Muscle layer of duodenum (tissue), 2 donors: Measurements from ENCODE around the gene CACNB2.
A peak's percentile ranks its signal among the peaks of the same experiment; 100 is the strongest.

Experiments used
- H3K27ac ChIP-seq: one replicate; pipeline ENCODE4 v1.7.0; 2013; ENCODE audit warnings: mild to moderate bottlenecking, low read length
- H3K27me3 ChIP-seq: one replicate; pipeline ENCODE4 v1.7.0; 2013; ENCODE audit warnings: low read depth, mild to moderate bottlenecking, control low read depth, low read length
- H3K36me3 ChIP-seq, 2 donors: one replicate each; pipeline ENCODE4 v1.7.0; 2013; ENCODE audit warnings: low read length in 2 of 2, control low read depth in 1 of 2, mild to moderate bottlenecking in 1 of 2; ENCODE audit not compliant: insufficient read depth in 2 of 2, control insufficient read depth in 1 of 2
- H3K4me1 ChIP-seq, 2 donors: one replicate each; pipeline ENCODE4 v1.7.0; 2013; ENCODE audit warnings: low read length in 2 of 2, mild to moderate bottlenecking in 2 of 2, control low read depth in 1 of 2, moderate library complexity in 1 of 2; ENCODE audit not compliant: insufficient read depth in 2 of 2, control insufficient read depth in 1 of 2
- H3K4me3 ChIP-seq, 2 donors: one replicate each; pipeline ENCODE4 v1.7.0; 2013; ENCODE audit warnings: low read length in 2 of 2, low read depth in 1 of 2, mild to moderate bottlenecking in 1 of 2
- H3K9me3 ChIP-seq, 2 donors: one replicate each; pipeline ENCODE4 v1.7.0; 2013; ENCODE audit warnings: low read length in 2 of 2, control low read depth in 1 of 2, mild to moderate bottlenecking in 1 of 2; ENCODE audit not compliant: control insufficient read depth in 1 of 2
- donor health status: healthy.

Gene CACNB2

GRCh38 chr10:18323916-18324315, 183.7 kb downstream of the CACNB2 start:
- Histone ChIP-seq H3K36me3 (no peaks in the 10 kb centered on the region), H3K4me1 (no peaks in the 10 kb centered on the region), H3K4me3 (no peak overlapping the region), H3K27me3 (no peaks in the 10 kb centered on the region), H3K27ac (no peak overlapping the region), H3K9me3 (no peaks in the 10 kb centered on the region)

GRCh38 chr10:18325410-18325809, 185.2 kb downstream of the CACNB2 start:
- Histone ChIP-seq H3K4me3 (no peak overlapping the region), H3K27me3 (no peaks in the 10 kb centered on the region), H3K4me1 (no peaks in the 10 kb centered on the region), H3K36me3 (no peaks in the 10 kb centered on the region), H3K9me3 (no peaks in the 10 kb centered on the region), H3K27ac (no peak overlapping the region)

GRCh38 chr10:18325889-18326531, 185.8 kb downstream of the CACNB2 start:
- no peaks in the 10 kb centered on the region for H3K36me3 ChIP-seq
- no peak overlapping the region for H3K27ac ChIP-seq
- no peaks in the 10 kb centered on the region for H3K27me3 ChIP-seq
- no peaks in the 10 kb centered on the region for H3K4me1 ChIP-seq
- H3K4me3 ChIP-seq, result no peak overlapping the region
- no peaks in the 10 kb centered on the region for H3K9me3 ChIP-seq

- Histone ChIP-seq H3K4me3 (no peak overlapping the region), H3K27ac (no peak overlapping the region), H3K4me1 (no peaks in the 10 kb centered on the region), H3K9me3 (no peaks in the 10 kb centered on the region), H3K27me3 (no peaks in the 10 kb centered on the region), H3K36me3 (no peaks in the 10 kb centered on the region)
Observed at GRCh38 chr10:18328941-18329340, 188.7 kb downstream of the CACNB2 start.

- Histone ChIP-seq H3K4me1 (no peaks in the 10 kb centered on the region), H3K4me3 (no peak overlapping the region)
Observed at GRCh38 chr10:18332048-18332447, 191.8 kb downstream of the CACNB2 start.

GRCh38 chr10:18332484-18332883, 192.3 kb downstream of the CACNB2 start:
- no peak overlapping the region for H3K4me3 ChIP-seq
- no peak overlapping the region for H3K27ac ChIP-seq
- no peaks in the 10 kb centered on the region for H3K27me3 ChIP-seq
- H3K36me3 ChIP-seq, result no peaks in the 10 kb centered on the region
- no peaks in the 10 kb centered on the region for H3K4me1 ChIP-seq
- H3K9me3 ChIP-seq, result no peaks in the 10 kb centered on the region

More at GRCh38 chr10:18332048-18332447, 191.8 kb downstream of the CACNB2 start:
- Histone ChIP-seq H3K27me3 (no peaks in the 10 kb centered on the region), H3K36me3 (no peaks in the 10 kb centered on the region), H3K9me3 (no peaks in the 10 kb centered on the region), H3K27ac (no peak overlapping the region)

GRCh38 chr10:18333621-18334020, 193.4 kb downstream of the CACNB2 start:
- Histone ChIP-seq H3K27me3 (no peaks in the 10 kb centered on the region), H3K4me3 (peak overlapping the region; percentile 21 to 41), H3K36me3 (no peaks in the 10 kb centered on the region), H3K4me1 (no peaks in the 10 kb centered on the region), H3K9me3 (no peaks in the 10 kb centered on the region), H3K27ac (peak overlapping the region; percentile 29)

GRCh38 chr10:18334116-18334867, 194.1 kb downstream of the CACNB2 start:
- Histone ChIP-seq H3K4me3 (peak overlapping the region; percentile 21 to 41), H3K27ac (peak overlapping the region; percentile 29), H3K36me3 (no peaks in the 10 kb centered on the region), H3K4me1 (no peaks in the 10 kb centered on the region), H3K27me3 (no peaks in the 10 kb centered on the region), H3K9me3 (no peaks in the 10 kb centered on the region)

- Histone ChIP-seq H3K27me3 (no peaks in the 10 kb centered on the region), H3K9me3 (no peaks in the 10 kb centered on the region), H3K36me3 (no peaks in the 10 kb centered on the region), H3K27ac (peak overlapping the region; percentile 33), H3K4me1 (peaks cover 0 to 5% of the 10 kb centered on the region in 2 donors), H3K4me3 (peak overlapping the region; percentile 65 to 69)
Observed at GRCh38 chr10:18340496-18341051, 200.3 kb downstream of the CACNB2 start.

- Histone ChIP-seq H3K27me3 (no peaks in the 10 kb centered on the region), H3K27ac (peak overlapping the region; percentile 33), H3K36me3 (no peaks in the 10 kb centered on the region), H3K4me3 (peak overlapping the region; percentile 65 to 69), H3K4me1 (peaks cover 0 to 5% of the 10 kb centered on the region in 2 donors), H3K9me3 (no peaks in the 10 kb centered on the region)
Observed at GRCh38 chr10:18341055-18341454, 200.8 kb downstream of the CACNB2 start.

GRCh38 chr10:18343573-18343972, 203.3 kb downstream of the CACNB2 start:
- Histone ChIP-seq H3K36me3 (no peaks in the 10 kb centered on the region), H3K27me3 (no peaks in the 10 kb centered on the region), H3K4me1 (peaks cover 0 to 5% of the 10 kb centered on the region in 2 donors), H3K27ac (no peak overlapping the region), H3K4me3 (no peak overlapping the region), H3K9me3 (no peaks in the 10 kb centered on the region)
